GM12878 (cell line): ENCODE data around the gene SLC25A13. TPM values are rescaled to one million over a fixed set of nuclear protein-coding genes. Genes with fewer than 3 reads are reported as not detected.

Experiments
- ATAC-seq: fragments of 200-7000 bp; cut with Tn5 transposase; 3 replicates; pipeline ENCODE4 v1.9.1; 2020; ENCODE audit warnings: mild to moderate bottlenecking, moderate library complexity
- BruUV-seq: library from RNA; stranded (reverse); fragments of 400-500 nt; replicated peaks from 2 replicates; lab custom pipeline; 2021; lab: Mats Ljungman, UMichigan
- CTCF ChIA-PET: fragments of 300-600 bp; sonication (Branson Sonifier 250); formaldehyde crosslinking; extraction: SDS; loops from one replicate; lab custom pipeline; 2021; ENCODE audit warnings: inconsistent platforms; lab: Yijun Ruan, JAX
- POLR2A ChIA-PET: fragments of 350-600 bp; formaldehyde crosslinking; extraction: SDS; loops from one replicate; lab custom pipeline; 2021; ENCODE audit warnings: inconsistent platforms; lab: Charles Lee
- RAD21 ChIA-PET: fragments of 300-600 bp; sonication (Branson Sonifier 250); formaldehyde crosslinking; loops from one replicate; lab custom pipeline; 2023; ENCODE audit warnings: antibody characterized with exemption; ENCODE audit not compliant: unreplicated experiment; lab: Charles Lee
- SMC1A ChIA-PET: fragments of 300-600 bp; sonication (Branson Sonifier 250); formaldehyde crosslinking; loops from one replicate; lab custom pipeline; 2023; ENCODE audit not compliant: unreplicated experiment, uncharacterized antibody; lab: Charles Lee
- DNase-seq: peaks from one replicate; pipeline ENCODE4 v3.0.0-alpha.2; 2011; ENCODE audit warnings: low read depth, low spot score
- FAIRE-seq: peaks from 3 replicates; lab custom pipeline; 2011; peaks lifted over from hg19 to GRCh38; lab: Jason Lieb, UNC
- H2AFZ ChIP-seq: 2 replicates; pipeline ENCODE4 v1.6.0; 2011; ENCODE audit warnings: low read depth, low read length, control low read depth; ENCODE audit not compliant: control insufficient read depth
- H3K27ac ChIP-seq: 2 replicates; pipeline ENCODE4 v1.5.1; 2011; ENCODE audit warnings: control low read depth; ENCODE audit not compliant: control insufficient read depth, insufficient read depth
- H3K27me3 ChIP-seq, 2 experiments: replicated peaks in 1 of 2; 2 replicates each; pipeline versions ENCODE4 v1.6.0 to v1.6.1; 2011; ENCODE audit warnings: low read length in 1 of 2; ENCODE audit not compliant: control insufficient read depth in 2 of 2, insufficient read depth in 2 of 2
- H3K36me3 ChIP-seq, 2 experiments: 2 replicates each; pipeline ENCODE4 v1.5.1; 2011; ENCODE audit warnings: low read length in 1 of 2; ENCODE audit not compliant: control insufficient read depth in 2 of 2, insufficient read depth in 2 of 2
- H3K4me1 ChIP-seq: 2 replicates; pipeline ENCODE4 v1.6.1; 2011; ENCODE audit warnings: mild to moderate bottlenecking, low read length, moderate library complexity, mixed read lengths; ENCODE audit not compliant: control insufficient read depth, insufficient read depth
- H3K4me2 ChIP-seq: 2 replicates; pipeline ENCODE4 v1.6.0; 2011; ENCODE audit warnings: control low read depth; ENCODE audit not compliant: control insufficient read depth, insufficient read depth
- H3K4me3 ChIP-seq: fragments of 200-600 bp; sonication (generic); 2 replicates; pipeline ENCODE4 v1.5.1; 2016
- H3K79me2 ChIP-seq: 2 replicates; pipeline ENCODE4 v1.6.0; 2011; ENCODE audit warnings: low read length; ENCODE audit not compliant: control insufficient read depth, insufficient read depth
- H3K9ac ChIP-seq: 2 replicates; pipeline ENCODE4 v1.8.0; 2011; ENCODE audit warnings: low read length, control low read depth, mixed read lengths; ENCODE audit not compliant: control insufficient read depth, insufficient read depth
- H3K9me3 ChIP-seq: replicated peaks from 3 replicates; pipeline ENCODE4 v1.5.1; 2011; ENCODE audit warnings: mild to moderate bottlenecking, low read length; ENCODE audit not compliant: control insufficient read depth, insufficient read depth
- H4K20me1 ChIP-seq: 2 replicates; pipeline ENCODE4 v1.6.0; 2011; ENCODE audit not compliant: control insufficient read depth, insufficient read depth
- ETV6 ChIP-seq, 2 experiments: fragments of 450-650 bp in 1 of 2; IDR thresholded peaks in 1 of 2; conservative IDR thresholded peaks in 1 of 2; 2 replicates each; pipeline ENCODE4 v1.6.1; 2014; ENCODE audit warnings: antibody characterized with exemption in 1 of 2, borderline replicate concordance in 1 of 2, low read depth in 1 of 2, mild to moderate bottlenecking in 1 of 2, moderate library complexity in 1 of 2
- GATAD2B ChIP-seq: fragments of 450-650 bp; conservative IDR thresholded peaks from 2 replicates; pipeline ENCODE4 v1.6.1; 2017; ENCODE audit warnings: low read depth, mild to moderate bottlenecking, moderate library complexity
- HDAC6 ChIP-seq: fragments of 200-600 bp; sonication (generic); IDR thresholded peaks from one replicate; pipeline ENCODE4 v1.8.0; 2017; ENCODE audit warnings: antibody characterized with exemption; ENCODE audit not compliant: unreplicated experiment
- HDGF ChIP-seq: fragments of 450-650 bp; IDR thresholded peaks from 2 replicates; pipeline ENCODE4 v1.6.1; 2016; ENCODE audit warnings: antibody characterized with exemption
- IKZF2 ChIP-seq, 2 experiments: fragments of 450-650 bp; IDR thresholded peaks; 2 replicates each; pipeline ENCODE4 v1.6.1; 2017; ENCODE audit warnings: mild to moderate bottlenecking in 2 of 2, moderate library complexity in 2 of 2
- IRF4 ChIP-seq: IDR thresholded peaks from 2 replicates; pipeline ENCODE4 v1.6.1; 2011; ENCODE audit warnings: low read depth, low read length
- JUNB ChIP-seq: IDR thresholded peaks from 2 replicates; pipeline ENCODE4 v1.6.1; 2016; ENCODE audit warnings: antibody characterized with exemption, mild to moderate bottlenecking
- JUND ChIP-seq: IDR thresholded peaks from 2 replicates; pipeline ENCODE4 v1.6.1; 2012; ENCODE audit warnings: low read depth, mild to moderate bottlenecking, low read length, improper control_type of control experiment, moderate library complexity
- MYC ChIP-seq: IDR thresholded peaks from 2 replicates; pipeline ENCODE4 v1.6.1; 2011; ENCODE audit warnings: mild to moderate bottlenecking, low read length, moderate library complexity, inconsistent platforms; ENCODE audit not compliant: insufficient read depth, insufficient replicate concordance, insufficient read length, severe bottlenecking
- SIN3A ChIP-seq: IDR thresholded peaks from 2 replicates; pipeline ENCODE4 v1.6.1; 2012; ENCODE audit warnings: low read depth, low read length, improper control_type of control experiment
- SIX5 ChIP-seq: IDR thresholded peaks from 2 replicates; pipeline ENCODE4 v1.6.1; 2011; ENCODE audit warnings: mild to moderate bottlenecking, low read depth, low read length, moderate library complexity; ENCODE audit not compliant: severe bottlenecking
- SP1 ChIP-seq: IDR thresholded peaks from one replicate; pipeline ENCODE4 v1.6.1; 2011; ENCODE audit warnings: low read depth, low read length
- TCF12 ChIP-seq: IDR thresholded peaks from 2 replicates; pipeline ENCODE4 v1.6.1; 2011; ENCODE audit warnings: low read depth, mild to moderate bottlenecking, low read length
- ZNF622 ChIP-seq: fragments of 450-650 bp; IDR thresholded peaks from 2 replicates; pipeline ENCODE4 v1.6.1; 2017; ENCODE audit warnings: mild to moderate bottlenecking, inconsistent platforms
- WGBS: methylation state at CpG from one replicate; pipeline ENCODE4 v1.1.6; 2016; ENCODE audit warnings: low lambda C conversion rate; ENCODE audit not compliant: insufficient replicate concordance, insufficient coverage; ENCODE audit errors: missing lambda C conversion rate; 5-methylcytosine and 5-hydroxymethylcytosine counted together
- in situ Hi-C: fragments of 300-500 bp; cut with MboI; formaldehyde crosslinking; loops from 9 replicates; pipeline ENCODE4 v1.14.3; 2018; ENCODE audit warnings: mixed read lengths
- intact Hi-C: fragments of 100-400 bp; cut with micrococcal nuclease; formaldehyde crosslinking; loops from one replicate; pipeline ENCODE4 v1.14.2; 2022; ENCODE audit not compliant: unreplicated experiment
- polyA plus RNA-seq, 11 experiments: library from polyadenylated mRNA; depleted of rRNA in 4 of 11; unstranded in 6 of 11; stranded (reverse) in 5 of 11; fragments of >200 nt; fragmentation: Nextera tagmentation in 4 of 11; fragmentation: Illumina TruSeq in 1 of 11; extraction: Ambion mirVana in 4 of 11; extraction: Trizol in 1 of 11; gene quantifications; 1 replicate in 1 of 11; 2 replicates in 10 of 11; pipeline versions ENCODE4 v1.2.1 to v1.2.3, GENCODE V29; 2011 to 2016; ENCODE audit warnings: inconsistent platforms in 2 of 11, missing spikeins in 2 of 11, low read depth in 1 of 11
- total RNA-seq, 4 experiments: library from RNA; depleted of rRNA in 3 of 4; stranded (reverse); fragments of >200 nt in 3 of 4; fragmentation: Illumina TruSeq in 1 of 4; extraction: Trizol in 1 of 4; gene quantifications; 2 replicates each; pipeline versions ENCODE4 v1.2.1 to v1.2.3, GENCODE V29; 2013 to 2021
- TF ChIP-seq, protein P1 (sequence below): fragments of 450-650 bp; IDR thresholded peaks from 2 replicates; pipeline ENCODE4 v1.6.1; 2016; ENCODE audit warnings: mild to moderate bottlenecking, moderate library complexity, borderline replicate concordance
- TF ChIP-seq, protein P2 (sequence below): fragments of 450-650 bp; IDR thresholded peaks from 2 replicates; pipeline ENCODE4 v1.6.1; 2017; ENCODE audit warnings: antibody characterized with exemption, mild to moderate bottlenecking, moderate library complexity
- TF ChIP-seq, protein P3 (sequence below): IDR thresholded peaks from 2 replicates; pipeline ENCODE4 v1.6.1; 2012; ENCODE audit warnings: low read depth, low read length, improper control_type of control experiment

The SLC25A13 gene
- total and polyA plus RNA-seq, 10 of the 15 experiments (the other 5 are each of a cell fraction or from before 2014, with no cell fraction given), result 7.0 to 24.7 (median 18.6) TPM

DNA sequence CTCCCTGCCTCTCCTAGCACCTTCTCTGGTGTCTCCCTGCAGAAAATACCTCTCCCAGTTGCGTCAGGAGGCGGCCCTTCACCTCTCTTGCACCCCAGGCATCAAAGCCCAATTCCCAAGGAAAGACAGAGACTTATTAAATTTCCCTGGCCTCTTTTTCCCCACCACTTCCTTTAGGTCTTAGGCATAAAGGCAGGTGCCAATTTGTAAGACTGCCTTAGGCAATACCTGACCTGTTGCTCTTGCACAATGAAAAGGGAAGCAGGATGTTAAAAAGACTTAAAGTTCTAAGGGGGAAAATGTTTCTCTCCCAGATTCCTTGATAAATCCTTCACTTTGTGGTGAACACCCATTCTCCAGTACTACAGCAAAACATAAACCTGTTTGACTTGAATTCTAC is 186.7 kb downstream of the SLC25A13 start (continued):
- TF ChIP-seq, protein P1, sequence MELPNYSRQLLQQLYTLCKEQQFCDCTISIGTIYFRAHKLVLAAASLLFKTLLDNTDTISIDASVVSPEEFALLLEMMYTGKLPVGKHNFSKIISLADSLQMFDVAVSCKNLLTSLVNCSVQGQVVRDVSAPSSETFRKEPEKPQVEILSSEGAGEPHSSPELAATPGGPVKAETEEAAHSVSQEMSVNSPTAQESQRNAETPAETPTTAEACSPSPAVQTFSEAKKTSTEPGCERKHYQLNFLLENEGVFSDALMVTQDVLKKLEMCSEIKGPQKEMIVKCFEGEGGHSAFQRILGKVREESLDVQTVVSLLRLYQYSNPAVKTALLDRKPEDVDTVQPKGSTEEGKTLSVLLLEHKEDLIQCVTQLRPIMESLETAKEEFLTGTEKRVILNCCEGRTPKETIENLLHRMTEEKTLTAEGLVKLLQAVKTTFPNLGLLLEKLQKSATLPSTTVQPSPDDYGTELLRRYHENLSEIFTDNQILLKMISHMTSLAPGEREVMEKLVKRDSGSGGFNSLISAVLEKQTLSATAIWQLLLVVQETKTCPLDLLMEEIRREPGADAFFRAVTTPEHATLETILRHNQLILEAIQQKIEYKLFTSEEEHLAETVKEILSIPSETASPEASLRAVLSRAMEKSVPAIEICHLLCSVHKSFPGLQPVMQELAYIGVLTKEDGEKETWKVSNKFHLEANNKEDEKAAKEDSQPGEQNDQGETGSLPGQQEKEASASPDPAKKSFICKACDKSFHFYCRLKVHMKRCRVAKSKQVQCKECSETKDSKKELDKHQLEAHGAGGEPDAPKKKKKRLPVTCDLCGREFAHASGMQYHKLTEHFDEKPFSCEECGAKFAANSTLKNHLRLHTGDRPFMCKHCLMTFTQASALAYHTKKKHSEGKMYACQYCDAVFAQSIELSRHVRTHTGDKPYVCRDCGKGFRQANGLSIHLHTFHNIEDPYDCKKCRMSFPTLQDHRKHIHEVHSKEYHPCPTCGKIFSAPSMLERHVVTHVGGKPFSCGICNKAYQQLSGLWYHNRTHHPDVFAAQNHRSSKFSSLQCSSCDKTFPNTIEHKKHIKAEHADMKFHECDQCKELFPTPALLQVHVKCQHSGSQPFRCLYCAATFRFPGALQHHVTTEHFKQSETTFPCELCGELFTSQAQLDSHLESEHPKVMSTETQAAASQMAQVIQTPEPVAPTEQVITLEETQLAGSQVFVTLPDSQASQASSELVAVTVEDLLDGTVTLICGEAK, result no peak
- TF ChIP-seq, protein P2, sequence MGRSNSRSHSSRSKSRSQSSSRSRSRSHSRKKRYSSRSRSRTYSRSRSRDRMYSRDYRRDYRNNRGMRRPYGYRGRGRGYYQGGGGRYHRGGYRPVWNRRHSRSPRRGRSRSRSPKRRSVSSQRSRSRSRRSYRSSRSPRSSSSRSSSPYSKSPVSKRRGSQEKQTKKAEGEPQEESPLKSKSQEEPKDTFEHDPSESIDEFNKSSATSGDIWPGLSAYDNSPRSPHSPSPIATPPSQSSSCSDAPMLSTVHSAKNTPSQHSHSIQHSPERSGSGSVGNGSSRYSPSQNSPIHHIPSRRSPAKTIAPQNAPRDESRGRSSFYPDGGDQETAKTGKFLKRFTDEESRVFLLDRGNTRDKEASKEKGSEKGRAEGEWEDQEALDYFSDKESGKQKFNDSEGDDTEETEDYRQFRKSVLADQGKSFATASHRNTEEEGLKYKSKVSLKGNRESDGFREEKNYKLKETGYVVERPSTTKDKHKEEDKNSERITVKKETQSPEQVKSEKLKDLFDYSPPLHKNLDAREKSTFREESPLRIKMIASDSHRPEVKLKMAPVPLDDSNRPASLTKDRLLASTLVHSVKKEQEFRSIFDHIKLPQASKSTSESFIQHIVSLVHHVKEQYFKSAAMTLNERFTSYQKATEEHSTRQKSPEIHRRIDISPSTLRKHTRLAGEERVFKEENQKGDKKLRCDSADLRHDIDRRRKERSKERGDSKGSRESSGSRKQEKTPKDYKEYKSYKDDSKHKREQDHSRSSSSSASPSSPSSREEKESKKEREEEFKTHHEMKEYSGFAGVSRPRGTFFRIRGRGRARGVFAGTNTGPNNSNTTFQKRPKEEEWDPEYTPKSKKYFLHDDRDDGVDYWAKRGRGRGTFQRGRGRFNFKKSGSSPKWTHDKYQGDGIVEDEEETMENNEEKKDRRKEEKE, result no peak
- no peak for TF ChIP-seq ZNF622
- TF ChIP-seq, all 136 proteins: peak for 0

DNA sequence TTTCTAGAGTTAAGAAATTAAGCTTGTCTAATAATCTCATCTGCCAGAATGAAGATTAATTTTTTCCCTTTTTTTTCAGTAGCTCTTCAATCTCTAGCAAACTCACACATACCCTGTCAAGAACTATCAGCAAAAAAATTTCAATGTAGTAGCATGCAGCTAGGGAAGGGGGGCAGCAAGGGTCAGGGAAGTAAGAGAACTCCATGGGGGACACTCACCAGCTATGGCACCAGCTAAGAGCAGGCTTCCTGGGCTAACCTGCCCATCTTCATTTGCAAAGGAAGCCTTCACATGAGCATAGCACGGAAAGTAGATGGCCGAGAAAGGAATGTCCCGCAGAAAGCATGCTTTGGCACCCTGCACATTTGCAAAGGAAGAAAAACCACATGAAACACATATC is 190.4 kb downstream of the SLC25A13 start:
- WGBS, result 95% methylated on average over 3 of the region's 3 CpGs
- Histone ChIP-seq H4K20me1 (no peaks in the 10 kb centered on the region), H2AFZ (no peak overlapping the region), H3K27me3 (no peaks in the 10 kb centered on the region), H3K4me2 (no peak overlapping the region), H3K79me2 (no peaks in the 10 kb centered on the region), H3K9ac (no peak overlapping the region), H3K9me3 (no peaks in the 10 kb centered on the region), H3K27ac (no peak overlapping the region), H3K36me3 (no peaks in the 10 kb centered on the region; a peak in 2 of 4 replicates), H3K4me3 (no peak overlapping the region), H3K4me1 (no peaks in the 10 kb centered on the region)
- FAIRE-seq, result no peak
- CTCF ChIA-PET, result interaction anchor here (1.0 to 2.2 kb wide), 2 partner anchors 11 to 142 kb away, joined by 3 to 7 read pairs; no protein-coding TSS in a partner anchor
- BruUV-seq, result no TSS peak
- intact Hi-C loops, result no loop called here
- no peak for DNase-seq
- RAD21 ChIA-PET, result interaction anchor here (0.5 kb wide), 1 partner anchor 58 kb away, joined by 3 read pairs; no protein-coding TSS in a partner anchor
- no peak for ATAC-seq
- in situ Hi-C loops, result no loop called here
- SMC1A ChIA-PET, result interaction anchor here (0.6 to 0.9 kb wide), 2 partner anchors 215 to 478 kb away, joined by 3 read pairs; no protein-coding TSS in a partner anchor
- POLR2A ChIA-PET, result no interaction called here
- TF ChIP-seq HDAC6, result no peak
- TF ChIP-seq SP1, result no peak
- TF ChIP-seq, protein P3, sequence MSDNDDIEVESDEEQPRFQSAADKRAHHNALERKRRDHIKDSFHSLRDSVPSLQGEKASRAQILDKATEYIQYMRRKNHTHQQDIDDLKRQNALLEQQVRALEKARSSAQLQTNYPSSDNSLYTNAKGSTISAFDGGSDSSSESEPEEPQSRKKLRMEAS, result no peak
- TF ChIP-seq JUND, result no peak
- TF ChIP-seq TCF12, result no peak
- TF ChIP-seq HDGF, result no peak
- TF ChIP-seq IRF4, result no peak
- TF ChIP-seq SIN3A, result no peak
- no peak for TF ChIP-seq IKZF2 (IDR thresholded peaks at IDR 0.05)
- no peak for TF ChIP-seq MYC
- no peak for TF ChIP-seq SIX5
- no peak for TF ChIP-seq JUNB
- no peak for TF ChIP-seq ETV6 (conservative IDR thresholded peaks at IDR 0.05 in 1 of 2, IDR thresholded peaks at IDR 0.05 in 1 of 2; ENCODE audit: borderline replicate concordance in 1 of 2, low read depth in 1 of 2)
- TF ChIP-seq GATAD2B, result no peak
